Testis (tissue), 3 donors: ENCODE results near the gene GZF1. TPM values are rescaled to one million over a fixed set of nuclear protein-coding genes. Genes with fewer than 3 reads are reported as not detected.

Source experiments
- DNase-seq: peaks from one replicate; pipeline ENCODE4 v3.0.0-alpha.2; 2019
- H3K27ac ChIP-seq, 2 donors: fragments of 200-600 bp; sonication (generic); one replicate each; pipeline ENCODE4 v1.5.1; 2019
- H3K27me3 ChIP-seq: fragments of 200-600 bp; sonication (generic); one replicate; pipeline ENCODE4 v1.5.1; 2019
- H3K36me3 ChIP-seq: fragments of 200-600 bp; sonication (generic); one replicate; pipeline ENCODE4 v1.5.1; 2017; ENCODE audit warnings: low read depth; ENCODE audit errors: missing control alignments
- H3K4me1 ChIP-seq: fragments of 200-600 bp; sonication (generic); one replicate; pipeline ENCODE4 v1.5.1; 2019
- H3K4me3 ChIP-seq, 2 donors: fragments of 200-600 bp; sonication (generic); one replicate each; pipeline ENCODE4 v1.5.1; 2017 to 2019
- H3K9me3 ChIP-seq: fragments of 200-600 bp; sonication (generic); one replicate; pipeline ENCODE4 v1.5.1; 2017
- POLR2A ChIP-seq: fragments of 450-650 bp; IDR thresholded peaks from one replicate; pipeline ENCODE4 v1.6.1; 2017; ENCODE audit warnings: antibody characterized with exemption, mild to moderate bottlenecking, moderate library complexity
- WGBS, 2 donors: methylation state at CpG; one replicate each; pipeline ENCODE4 v1.1.5; 2018; 5-methylcytosine and 5-hydroxymethylcytosine counted together
- intact Hi-C: fragments of 100-400 bp; cut with DNase I; formaldehyde crosslinking; loops from one replicate; pipeline ENCODE4 v1.15.1; 2023; ENCODE audit warnings: low total_unique reads
- polyA plus RNA-seq: library from polyadenylated mRNA; stranded (reverse); fragments of 350-450 nt; fragmentation: Illumina TruSeq; extraction: RNeasy Lipid Tissue Mini Kit (QIAGEN cat#74804); gene quantifications from one replicate; pipeline ENCODE4 v1.2.3, GENCODE V29; 2014; ENCODE audit warnings: low read depth, low replicate concordance; ENCODE audit not compliant: insufficient read depth
- total RNA-seq, 2 donors: library from RNA; depleted of rRNA; stranded (reverse); fragments of >200 nt; gene quantifications; one replicate each; pipeline ENCODE4 v1.2.3, GENCODE V29; 2016
- TF ChIP-seq, protein P1 (sequence below), 3 experiments: fragments of 450-650 bp in 2 of 3; fragments of 200-600 bp in 1 of 3; sonication (generic) in 1 of 3; IDR thresholded peaks; one replicate each; pipeline ENCODE4 v1.5.1; 2016 to 2019; ENCODE audit warnings: antibody characterized with exemption in 3 of 3, mild to moderate bottlenecking in 2 of 3, moderate library complexity in 1 of 3

Gene GZF1
- total and polyA plus RNA-seq, 3 donors from 2014 or later = 32.4 to 47.4 (median 46.1) TPM

DNA sequence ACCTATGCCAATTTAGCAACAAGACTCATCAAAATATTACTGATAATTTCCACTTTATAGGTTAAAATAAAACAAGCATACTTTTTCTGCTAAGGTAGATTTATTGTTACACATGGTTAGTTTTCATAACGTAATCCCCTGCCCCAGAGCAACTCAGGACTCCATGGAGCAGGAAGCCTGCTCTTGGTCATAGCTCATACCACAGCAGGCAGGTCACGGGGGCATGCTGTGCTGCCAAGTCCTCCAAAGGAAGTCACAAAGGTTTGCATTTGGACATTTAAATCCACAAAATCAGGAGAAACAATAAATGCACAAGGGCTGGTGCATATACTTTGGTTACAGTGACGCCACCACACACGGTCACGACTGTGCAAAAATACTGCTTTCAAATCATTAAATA lies 12.5 kb downstream of the GZF1 start:
- no peak for TF ChIP-seq POLR2A
- TF ChIP-seq, protein P1, sequence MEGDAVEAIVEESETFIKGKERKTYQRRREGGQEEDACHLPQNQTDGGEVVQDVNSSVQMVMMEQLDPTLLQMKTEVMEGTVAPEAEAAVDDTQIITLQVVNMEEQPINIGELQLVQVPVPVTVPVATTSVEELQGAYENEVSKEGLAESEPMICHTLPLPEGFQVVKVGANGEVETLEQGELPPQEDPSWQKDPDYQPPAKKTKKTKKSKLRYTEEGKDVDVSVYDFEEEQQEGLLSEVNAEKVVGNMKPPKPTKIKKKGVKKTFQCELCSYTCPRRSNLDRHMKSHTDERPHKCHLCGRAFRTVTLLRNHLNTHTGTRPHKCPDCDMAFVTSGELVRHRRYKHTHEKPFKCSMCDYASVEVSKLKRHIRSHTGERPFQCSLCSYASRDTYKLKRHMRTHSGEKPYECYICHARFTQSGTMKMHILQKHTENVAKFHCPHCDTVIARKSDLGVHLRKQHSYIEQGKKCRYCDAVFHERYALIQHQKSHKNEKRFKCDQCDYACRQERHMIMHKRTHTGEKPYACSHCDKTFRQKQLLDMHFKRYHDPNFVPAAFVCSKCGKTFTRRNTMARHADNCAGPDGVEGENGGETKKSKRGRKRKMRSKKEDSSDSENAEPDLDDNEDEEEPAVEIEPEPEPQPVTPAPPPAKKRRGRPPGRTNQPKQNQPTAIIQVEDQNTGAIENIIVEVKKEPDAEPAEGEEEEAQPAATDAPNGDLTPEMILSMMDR (IDR thresholded peaks at IDR 0.05) = no peak
- H3K4me1 ChIP-seq = no peaks in the 10 kb centered on the region
- H3K27ac ChIP-seq = no peak overlapping the region
- H3K27me3 ChIP-seq = no peaks in the 10 kb centered on the region
- intact Hi-C loops = no loop called here
- no peak overlapping the region for H3K4me3 ChIP-seq
- WGBS, 2 donors = 70 to 74% methylated on average over 5 of the region's 5 CpGs
- H3K36me3 ChIP-seq = no peaks in the 10 kb centered on the region
- H3K9me3 ChIP-seq = no peaks in the 10 kb centered on the region
- no peak for DNase-seq

DNA sequence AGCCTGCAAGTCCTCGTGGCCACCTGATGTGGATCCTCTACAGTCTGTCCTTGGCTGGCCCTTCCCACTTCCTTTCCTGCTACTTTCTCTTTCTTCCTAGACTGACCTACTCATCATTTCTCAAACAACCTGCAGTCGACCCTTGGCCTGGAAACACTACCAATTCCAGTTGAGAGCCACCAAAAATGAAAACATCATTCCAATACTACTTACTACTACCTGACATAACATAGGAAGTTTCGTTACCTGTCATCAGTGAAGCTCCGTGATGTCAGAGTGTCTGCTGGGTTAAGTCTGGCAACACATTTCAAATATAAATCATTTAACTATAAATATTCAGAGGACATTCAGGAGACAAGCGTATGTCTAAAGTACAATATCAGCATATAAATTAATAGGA lies 13.8 kb downstream of the GZF1 start:
- 87 to 90% methylated on average over 5 of the region's 5 CpGs for WGBS, 2 donors
- Histone ChIP-seq H3K36me3 (no peaks in the 10 kb centered on the region), H3K27ac (no peak overlapping the region), H3K9me3 (no peaks in the 10 kb centered on the region), H3K4me1 (no peaks in the 10 kb centered on the region), H3K4me3 (no peak overlapping the region), H3K27me3 (no peaks in the 10 kb centered on the region)
- TF ChIP-seq, protein P1 (IDR thresholded peaks at IDR 0.05) = no peak
- TF ChIP-seq POLR2A = no peak
- DNase-seq = no peak
- intact Hi-C loops = no loop called here

DNA sequence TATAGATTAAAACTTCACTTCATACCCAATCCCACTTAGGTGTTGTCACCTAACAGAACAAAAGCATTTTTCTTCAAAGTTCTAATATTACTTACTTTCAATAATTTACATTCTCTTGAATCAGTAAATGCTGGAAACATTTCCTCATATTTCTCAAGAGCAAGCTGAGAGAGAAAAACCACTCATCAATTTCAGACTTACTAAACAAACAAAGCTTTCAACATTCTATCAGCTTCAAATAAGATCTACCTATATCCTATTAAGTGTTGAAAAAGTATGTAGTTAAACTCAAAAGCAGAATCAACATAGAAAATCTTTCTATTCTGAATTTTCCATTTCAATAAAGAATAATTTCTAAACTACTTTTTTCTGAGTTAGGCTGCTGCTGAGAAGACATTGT lies 17.8 kb downstream of the GZF1 start:
- Histone ChIP-seq H3K27ac (no peak overlapping the region), H3K27me3 (no peaks in the 10 kb centered on the region), H3K36me3 (no peaks in the 10 kb centered on the region), H3K9me3 (no peaks in the 10 kb centered on the region), H3K4me3 (no peak overlapping the region), H3K4me1 (no peaks in the 10 kb centered on the region)
- DNase-seq = no peak
- intact Hi-C loops = no loop called here
- TF ChIP-seq, protein P1 (IDR thresholded peaks at IDR 0.05) = no peak
- no peak for TF ChIP-seq POLR2A

DNA sequence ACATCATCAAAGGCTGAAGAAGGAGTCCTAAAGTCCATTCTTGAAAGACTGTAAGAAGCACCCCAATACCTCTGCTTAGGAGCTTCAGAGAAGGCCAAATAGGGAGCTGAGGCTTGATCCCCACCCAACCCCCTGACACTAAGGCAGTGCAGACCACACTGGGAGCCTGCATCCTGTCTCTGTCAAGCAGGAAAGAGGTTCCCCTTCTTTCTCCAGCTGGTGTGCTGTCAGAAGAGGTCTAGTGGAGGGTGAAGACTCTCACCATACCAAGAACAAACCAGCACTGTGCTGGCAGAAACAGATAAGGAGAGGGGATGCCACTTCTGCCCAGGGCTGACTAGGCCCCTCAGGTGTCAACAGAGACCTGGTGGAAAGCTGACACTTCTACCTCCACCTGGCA lies 19.9 kb downstream of the GZF1 start:
- H3K27ac ChIP-seq = no peak overlapping the region
- no peaks in the 10 kb centered on the region for H3K4me1 ChIP-seq
- no peaks in the 10 kb centered on the region for H3K27me3 ChIP-seq
- H3K9me3 ChIP-seq = no peaks in the 10 kb centered on the region
- no peaks in the 10 kb centered on the region for H3K36me3 ChIP-seq
- TF ChIP-seq, protein P1 (IDR thresholded peaks at IDR 0.05) = no peak
- intact Hi-C loops = no loop called here
- no peak overlapping the region for H3K4me3 ChIP-seq
- DNase-seq = no peak

DNA sequence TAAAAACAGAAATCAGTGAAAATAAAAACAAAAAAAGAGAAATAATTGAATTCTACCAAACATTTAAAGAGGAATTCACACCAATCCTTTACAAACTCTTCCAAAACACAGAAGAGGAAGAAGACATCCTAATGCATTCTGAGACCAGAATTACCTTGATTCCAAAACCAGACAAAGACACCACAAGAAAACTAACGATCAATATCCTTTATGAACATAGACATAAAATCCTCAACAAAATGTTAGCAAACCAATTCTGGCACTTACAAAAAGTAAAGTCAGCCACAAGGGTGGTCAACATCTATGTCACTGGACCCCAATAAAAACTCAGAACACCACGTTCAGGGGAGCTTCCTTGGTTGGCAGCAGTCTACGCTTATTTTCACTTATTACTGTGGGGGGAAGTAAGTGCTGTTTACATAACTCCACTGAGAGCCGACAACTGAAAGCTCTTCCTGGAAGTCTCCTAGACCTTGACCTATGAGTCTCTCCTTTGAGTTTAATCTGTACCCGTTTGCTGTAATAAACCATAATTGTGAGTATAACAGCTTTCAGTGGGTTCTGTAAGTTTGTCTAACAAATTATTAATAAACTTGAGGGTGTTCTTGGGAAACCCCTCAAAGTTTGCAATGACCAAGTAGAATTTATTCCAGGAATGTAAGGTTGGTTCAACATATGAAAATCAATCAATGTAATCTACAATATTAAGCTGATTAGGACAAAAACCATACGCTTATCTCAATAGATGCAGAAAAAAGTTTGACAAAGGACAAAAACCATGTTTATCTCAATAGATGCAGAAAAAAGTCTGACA lies 24.5 kb downstream of the GZF1 start:
- WGBS, 2 donors = 56 to 68% methylated on average over 6 of the region's 6 CpGs
- Histone ChIP-seq H3K4me3 (no peak overlapping the region), H3K27me3 (no peaks in the 10 kb centered on the region), H3K36me3 (no peaks in the 10 kb centered on the region), H3K9me3 (no peaks in the 10 kb centered on the region), H3K4me1 (no peaks in the 10 kb centered on the region), H3K27ac (no peak overlapping the region)
- no peak for DNase-seq
- TF ChIP-seq POLR2A = no peak
- TF ChIP-seq, protein P1 (IDR thresholded peaks at IDR 0.05) = no peak
- intact Hi-C loops = no loop called here
